ENCODE results near the gene GLOD5. TPM values are rescaled to one million over a fixed set of nuclear protein-coding genes. Genes with fewer than 3 reads are reported as not detected.

GLOD5 gene
- total and polyA plus RNA-seq, 2 donors, result 0.07 TPM; not detected in 1

GRCh38 chrX:48794911-48795515 lies 33.5 kb downstream of the GLOD5 start:
- 94% methylated on average over 8 of the region's 8 CpGs for WGBS
- no peak for DNase-seq (ENCODE audit: low read depth in 6 of 9, low spot score in 9 of 9)
- Histone ChIP-seq H3K36me3 (ENCODE audit: control insufficient read depth in 2 of 2, insufficient read depth in 2 of 2, low read length in 1 of 2) (no peaks in the 10 kb centered on the region), H3K27me3 (ENCODE audit: control insufficient read depth in 2 of 2, insufficient read depth in 1 of 2, low read length in 1 of 2) (no peaks in the 10 kb centered on the region), H3K9me3 (ENCODE audit: control insufficient read depth in 2 of 2, insufficient read depth in 1 of 2, low read length in 1 of 2) (no peaks in the 10 kb centered on the region), H3K27ac (ENCODE audit: low read depth in 1 of 2, low read length in 1 of 2) (no peak overlapping the region), H3K4me1 (ENCODE audit: control insufficient read depth in 2 of 2, insufficient read depth in 2 of 2, low read length in 2 of 2) (no peaks in the 10 kb centered on the region), H3K4me3 (ENCODE audit: low read length in 2 of 2) (no peak overlapping the region)

GRCh38 chrX:48798318-48798717 lies 36.8 kb downstream of the GLOD5 start:
- no peak for DNase-seq (ENCODE audit: low read depth in 6 of 9, low spot score in 9 of 9)
- no peak overlapping the region for H3K4me3 ChIP-seq (ENCODE audit: low read length in 2 of 2)
- WGBS, result 94% methylated on average over 2 of the region's 2 CpGs
- H3K27me3 ChIP-seq (ENCODE audit: control insufficient read depth in 2 of 2, insufficient read depth in 1 of 2, low read length in 1 of 2), result no peaks in the 10 kb centered on the region
- H3K4me1 ChIP-seq (ENCODE audit: control insufficient read depth in 2 of 2, insufficient read depth in 2 of 2, low read length in 2 of 2), result peaks cover 3 to 13% of the 10 kb centered on the region in 2 donors
- no peak overlapping the region for H3K27ac ChIP-seq (ENCODE audit: low read depth in 1 of 2, low read length in 1 of 2)
- no peaks in the 10 kb centered on the region for H3K9me3 ChIP-seq (ENCODE audit: control insufficient read depth in 2 of 2, insufficient read depth in 1 of 2, low read length in 1 of 2)
- H3K36me3 ChIP-seq (ENCODE audit: control insufficient read depth in 2 of 2, insufficient read depth in 2 of 2, low read length in 1 of 2), result no peaks in the 10 kb centered on the region

- Histone ChIP-seq H3K27ac (ENCODE audit: low read depth in 1 of 2, low read length in 1 of 2) (peak overlapping the region; percentile 90 to 94), H3K4me1 (ENCODE audit: control insufficient read depth in 2 of 2, insufficient read depth in 2 of 2, low read length in 2 of 2) (peaks cover 3 to 13% of the 10 kb centered on the region in 2 donors), H3K9me3 (ENCODE audit: control insufficient read depth in 2 of 2, insufficient read depth in 1 of 2, low read length in 1 of 2) (no peaks in the 10 kb centered on the region), H3K36me3 (ENCODE audit: control insufficient read depth in 2 of 2, insufficient read depth in 2 of 2, low read length in 1 of 2) (peaks cover 2 to 9% of the 10 kb centered on the region in 2 donors), H3K27me3 (ENCODE audit: control insufficient read depth in 2 of 2, insufficient read depth in 1 of 2, low read length in 1 of 2) (no peaks in the 10 kb centered on the region), H3K4me3 (ENCODE audit: low read length in 2 of 2) (peak overlapping the region; percentile 58 to 72)
- 33% methylated on average over 17 of the region's 17 CpGs for WGBS
- DNase-seq (ENCODE audit: low read depth in 6 of 9, low spot score in 9 of 9), result peak in 5 of 9 donors; percentile 2 to 21 (median 2)
Measured at GRCh38 chrX:48800574-48801279, 39.2 kb downstream of the GLOD5 start.

- Histone ChIP-seq H3K9me3 (ENCODE audit: control insufficient read depth in 2 of 2, insufficient read depth in 1 of 2, low read length in 1 of 2) (no peaks in the 10 kb centered on the region), H3K4me3 (ENCODE audit: low read length in 2 of 2) (peak within 1 kb of the TSS; percentile 69 to 72), H3K27me3 (ENCODE audit: control insufficient read depth in 2 of 2, insufficient read depth in 1 of 2, low read length in 1 of 2) (no peaks in the 10 kb centered on the region), H3K36me3 (ENCODE audit: control insufficient read depth in 2 of 2, insufficient read depth in 2 of 2, low read length in 1 of 2) (peaks cover 5 to 9% of the 10 kb centered on the region in 2 donors), H3K4me1 (ENCODE audit: control insufficient read depth in 2 of 2, insufficient read depth in 2 of 2, low read length in 2 of 2) (peaks cover 3 to 13% of the 10 kb centered on the region in 2 donors), H3K27ac (ENCODE audit: low read depth in 1 of 2, low read length in 1 of 2) (peak within 1 kb of the TSS; percentile 90 to 94)
- under 1% methylated on average over 89 of the region's 89 CpGs for WGBS
- DNase-seq (ENCODE audit: low read depth in 6 of 9, low spot score in 9 of 9), result peak; percentile 77 to 98 (median 95)
Measured at GRCh38 chrX:48801280-48802088, 39.9 kb downstream of the GLOD5 start, which contains the start of gene HDAC6. TSS of gene HDAC6 (plus strand) at chrX:48802067. CDS start at chrX:48802693, 626 bp downstream.

GRCh38 chrX:48802089-48802904 lies 40.8 kb downstream of the GLOD5 start:
- H3K27ac ChIP-seq (ENCODE audit: low read depth in 1 of 2, low read length in 1 of 2), result peak overlapping the region; percentile 84 to 92
- DNase-seq (ENCODE audit: low read depth in 6 of 9, low spot score in 9 of 9), result peak in 8 of 9 donors; percentile 6 to 61 (median 28)
- peak overlapping the region; percentile 68 to 69 for H3K4me3 ChIP-seq (ENCODE audit: low read length in 2 of 2)
- no peaks in the 10 kb centered on the region for H3K27me3 ChIP-seq (ENCODE audit: control insufficient read depth in 2 of 2, insufficient read depth in 1 of 2, low read length in 1 of 2)
- peaks cover 7 to 9% of the 10 kb centered on the region in 2 donors for H3K36me3 ChIP-seq (ENCODE audit: control insufficient read depth in 2 of 2, insufficient read depth in 2 of 2, low read length in 1 of 2)
- 7% methylated on average over 40 of the region's 40 CpGs for WGBS
- no peaks in the 10 kb centered on the region for H3K9me3 ChIP-seq (ENCODE audit: control insufficient read depth in 2 of 2, insufficient read depth in 1 of 2, low read length in 1 of 2)
- H3K4me1 ChIP-seq (ENCODE audit: control insufficient read depth in 2 of 2, insufficient read depth in 2 of 2, low read length in 2 of 2), result peaks cover 3 to 13% of the 10 kb centered on the region in 2 donors

- no peaks in the 10 kb centered on the region for H3K27me3 ChIP-seq (ENCODE audit: control insufficient read depth in 2 of 2, insufficient read depth in 1 of 2, low read length in 1 of 2)
- peaks cover 3 to 13% of the 10 kb centered on the region in 2 donors for H3K4me1 ChIP-seq (ENCODE audit: control insufficient read depth in 2 of 2, insufficient read depth in 2 of 2, low read length in 2 of 2)
- peak overlapping the region; percentile 68 to 69 for H3K4me3 ChIP-seq (ENCODE audit: low read length in 2 of 2)
- no peaks in the 10 kb centered on the region for H3K9me3 ChIP-seq (ENCODE audit: control insufficient read depth in 2 of 2, insufficient read depth in 1 of 2, low read length in 1 of 2)
- WGBS, result 62% methylated on average over 4 of the region's 4 CpGs
- H3K27ac ChIP-seq (ENCODE audit: low read depth in 1 of 2, low read length in 1 of 2), result no peak overlapping the region
- no peak for DNase-seq (ENCODE audit: low read depth in 6 of 9, low spot score in 9 of 9)
- H3K36me3 ChIP-seq (ENCODE audit: control insufficient read depth in 2 of 2, insufficient read depth in 2 of 2, low read length in 1 of 2), result peaks cover 7 to 10% of the 10 kb centered on the region in 2 donors
Measured at GRCh38 chrX:48802905-48803200, 41.3 kb downstream of the GLOD5 start.

- Histone ChIP-seq H3K27ac (ENCODE audit: low read depth in 1 of 2, low read length in 1 of 2) (no peak overlapping the region), H3K36me3 (ENCODE audit: control insufficient read depth in 2 of 2, insufficient read depth in 2 of 2, low read length in 1 of 2) (peaks cover 13 to 14% of the 10 kb centered on the region in 2 donors), H3K4me1 (ENCODE audit: control insufficient read depth in 2 of 2, insufficient read depth in 2 of 2, low read length in 2 of 2) (peaks cover 0 to 7% of the 10 kb centered on the region in 2 donors), H3K9me3 (ENCODE audit: control insufficient read depth in 2 of 2, insufficient read depth in 1 of 2, low read length in 1 of 2) (no peaks in the 10 kb centered on the region), H3K27me3 (ENCODE audit: control insufficient read depth in 2 of 2, insufficient read depth in 1 of 2, low read length in 1 of 2) (no peaks in the 10 kb centered on the region), H3K4me3 (ENCODE audit: low read length in 2 of 2) (no peak overlapping the region)
- DNase-seq (ENCODE audit: low read depth in 6 of 9, low spot score in 9 of 9), result no peak
- 98% methylated on average over 4 of the region's 4 CpGs for WGBS
Measured at GRCh38 chrX:48806081-48806480, 44.5 kb downstream of the GLOD5 start.

- no peak overlapping the region for H3K27ac ChIP-seq (ENCODE audit: low read depth in 1 of 2, low read length in 1 of 2)
- H3K36me3 ChIP-seq (ENCODE audit: control insufficient read depth in 2 of 2, insufficient read depth in 2 of 2, low read length in 1 of 2), result peaks cover 8 to 30% of the 10 kb centered on the region in 2 donors
- no peaks in the 10 kb centered on the region for H3K9me3 ChIP-seq (ENCODE audit: control insufficient read depth in 2 of 2, insufficient read depth in 1 of 2, low read length in 1 of 2)
- H3K27me3 ChIP-seq (ENCODE audit: control insufficient read depth in 2 of 2, insufficient read depth in 1 of 2, low read length in 1 of 2), result no peaks in the 10 kb centered on the region
- 97% methylated on average over 8 of the region's 8 CpGs for WGBS
- no peak overlapping the region for H3K4me3 ChIP-seq (ENCODE audit: low read length in 2 of 2)
- DNase-seq (ENCODE audit: low read depth in 6 of 9, low spot score in 9 of 9), result no peak
- H3K4me1 ChIP-seq (ENCODE audit: control insufficient read depth in 2 of 2, insufficient read depth in 2 of 2, low read length in 2 of 2), result no peaks in the 10 kb centered on the region
Measured at GRCh38 chrX:48813644-48814043, 52.1 kb downstream of the GLOD5 start.

All from thymus (tissue), 11 donors.